ENCODE measurements around the gene EFCAB14. TPM values are rescaled to one million over a fixed set of nuclear protein-coding genes. Genes with fewer than 3 reads are reported as not detected.

The EFCAB14 gene
- polyA plus RNA-seq, 3 donors = 31.4 to 75.5 (median 49.8) TPM

DNA sequence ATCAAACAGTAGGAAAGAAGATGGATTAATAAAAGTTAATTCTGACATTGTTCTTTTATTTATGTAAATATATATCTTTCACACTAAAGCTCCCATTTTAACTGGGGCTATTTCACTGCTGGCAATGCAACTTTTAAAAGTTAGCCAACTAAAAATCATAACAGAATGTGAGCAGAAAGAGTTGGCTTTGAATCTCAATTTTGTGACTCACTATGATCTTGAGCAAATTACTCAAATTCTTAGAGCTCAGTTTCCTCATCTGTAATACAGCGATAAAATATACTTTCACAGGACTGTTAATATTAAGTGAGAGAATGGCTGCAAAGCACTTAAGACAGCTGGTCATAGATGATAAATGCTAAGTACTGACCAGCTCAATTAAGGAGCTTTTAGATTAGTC lies 10.8 kb downstream of the EFCAB14 start:
- H3K27ac Mint-ChIP-seq = no peak overlapping the region
- H3K9ac ChIP-seq (ENCODE audit: insufficient read depth, low read length, poor library complexity, severe bottlenecking) = no peak overlapping the region

GRCh38 chr1:46705408-46705807 lies 13.5 kb downstream of the EFCAB14 start:
- peaks cover 4% of the 10 kb centered on the region for H3K4me1 Mint-ChIP-seq
- H3K27ac Mint-ChIP-seq = peak overlapping the region in 1 of 7 donors; percentile 10
- Histone ChIP-seq H2AFZ (ENCODE audit: insufficient read depth, low read depth, low read length, poor library complexity, severe bottlenecking) (no peak overlapping the region), H4K20me1 (ENCODE audit: insufficient read depth, low read length) (peaks cover 69% of the 10 kb centered on the region), H3K9ac (ENCODE audit: insufficient read depth, low read length, poor library complexity, severe bottlenecking) (no peak overlapping the region), H3K79me2 (ENCODE audit: insufficient read depth, low read length) (peaks cover 30% of the 10 kb centered on the region), H3K9me3 (replicated peaks in 1 of 2; ENCODE audit: control insufficient read depth in 1 of 2, insufficient read depth in 1 of 2, low read length in 2 of 2) (no peaks in the 10 kb centered on the region), H3K36me3 (replicated peaks in 1 of 2; ENCODE audit: control insufficient read depth in 1 of 2, insufficient read depth in 2 of 2, low read length in 2 of 2) (peaks cover 79 to 96% of the 10 kb centered on the region in 2 donors), H3K4me2 (replicated peaks; ENCODE audit: extremely low read depth, low read length, poor library complexity, severe bottlenecking) (no peak overlapping the region), H3K4me1 (ENCODE audit: control insufficient read depth in 1 of 2, insufficient read depth in 2 of 2, low read length in 2 of 2) (peaks cover 0 to under 1% of the 10 kb centered on the region in 2 donors), H3K27ac (ENCODE audit: low read depth in 1 of 2, low read length in 2 of 2) (no peak overlapping the region), H3K4me3 (replicated peaks in 1 of 3; ENCODE audit: low read depth in 2 of 3, low read length in 3 of 3) (no peak overlapping the region), H3K27me3 (ENCODE audit: control insufficient read depth in 2 of 2, insufficient read depth in 2 of 2, low read length in 2 of 2) (no peaks in the 10 kb centered on the region)
- no peaks in the 10 kb centered on the region for H3K9me3 Mint-ChIP-seq
- peaks cover 0 to 2% (median 0%) of the 10 kb centered on the region in 3 donors for H3K27me3 Mint-ChIP-seq (ENCODE audit: low read depth in 3 of 3)
- H3K4me3 Mint-ChIP-seq = no peak overlapping the region
- 100% methylated on average over 4 of the region's 9 CpGs for WGBS (ENCODE audit: insufficient coverage)
- intact Hi-C loops (cut with micrococcal nuclease) = no loop called here
- no peak for TF ChIP-seq CTCF (IDR thresholded peaks at IDR 0.05)
- no peak for DNase-seq
- peaks cover 71 to 82% of the 10 kb centered on the region in 2 donors for H3K36me3 Mint-ChIP-seq

More for the DNA sequence above, 10.8 kb downstream of the EFCAB14 start:
- H2AFZ ChIP-seq (ENCODE audit: insufficient read depth, low read depth, low read length, poor library complexity, severe bottlenecking) = no peak overlapping the region
- WGBS (ENCODE audit: insufficient coverage) = no CpG with 5 or more reads among the region's 1 CpG
- Mint-ChIP-seq H3K36me3 (peaks cover 71 to 82% of the 10 kb centered on the region in 2 donors), H3K4me1 (peaks cover 4% of the 10 kb centered on the region), H3K9me3 (no peaks in the 10 kb centered on the region), H3K27me3 (ENCODE audit: low read depth in 3 of 3) (peaks cover 0 to 2% (median 0%) of the 10 kb centered on the region in 3 donors), H3K4me3 (no peak overlapping the region)
- peaks cover 66% of the 10 kb centered on the region for H4K20me1 ChIP-seq (ENCODE audit: insufficient read depth, low read length)
- H3K36me3 ChIP-seq (replicated peaks in 1 of 2; ENCODE audit: control insufficient read depth in 1 of 2, insufficient read depth in 2 of 2, low read length in 2 of 2) = peaks cover 82 to 97% of the 10 kb centered on the region in 2 donors
- H3K79me2 ChIP-seq (ENCODE audit: insufficient read depth, low read length) = peaks cover 37% of the 10 kb centered on the region
- TF ChIP-seq CTCF (IDR thresholded peaks at IDR 0.05) = no peak
- no peaks in the 10 kb centered on the region for H3K4me1 ChIP-seq (ENCODE audit: control insufficient read depth in 1 of 2, insufficient read depth in 2 of 2, low read length in 2 of 2)
- H3K9me3 ChIP-seq (replicated peaks in 1 of 2; ENCODE audit: control insufficient read depth in 1 of 2, insufficient read depth in 1 of 2, low read length in 2 of 2) = no peaks in the 10 kb centered on the region
- DNase-seq = no peak
- intact Hi-C loops (cut with micrococcal nuclease) = no loop called here
- no peaks in the 10 kb centered on the region for H3K27me3 ChIP-seq (ENCODE audit: control insufficient read depth in 2 of 2, insufficient read depth in 2 of 2, low read length in 2 of 2)
- H3K4me3 ChIP-seq (replicated peaks in 1 of 3; ENCODE audit: low read depth in 2 of 3, low read length in 3 of 3) = no peak overlapping the region
- H3K4me2 ChIP-seq (replicated peaks; ENCODE audit: extremely low read depth, low read length, poor library complexity, severe bottlenecking) = no peak overlapping the region
- no peak overlapping the region for H3K27ac ChIP-seq (ENCODE audit: low read depth in 1 of 2, low read length in 2 of 2)
